SK-N-SH (cell line): ENCODE measurements around the gene PRICKLE1. TPM values are rescaled to one million over a fixed set of nuclear protein-coding genes. Genes with fewer than 3 reads are reported as not detected.

Experiments used
- CTCF ChIA-PET: fragments of 300-600, 350-600 bp; formaldehyde crosslinking; extraction: SDS; loops from one replicate; lab custom pipeline; 2021; lab: Yijun Ruan, JAX
- POLR2A ChIA-PET: fragments of 350-600 bp; sonication (Branson Sonifier 250); formaldehyde crosslinking; extraction: SDS; loops from one replicate; lab custom pipeline; 2020; ENCODE audit warnings: antibody characterized with exemption, inconsistent platforms; lab: Yijun Ruan, JAX
- DNase-seq: peaks from one replicate; pipeline ENCODE4 v3.0.0; 2012
- H2AFZ ChIP-seq: fragments of 200-600 bp; sonication (generic); 2 replicates; pipeline ENCODE4 v1.8.1; 2016; ENCODE audit warnings: antibody characterized with exemption, mild to moderate bottlenecking, low read depth
- H3F3A ChIP-seq: fragments of 200-600 bp; sonication (generic); replicated peaks from 2 replicates; pipeline ENCODE3; 2016; ENCODE audit warnings: antibody characterized with exemption, mild to moderate bottlenecking; ENCODE audit not compliant: insufficient read depth
- H3K27ac ChIP-seq, 2 experiments: fragments of 200-500 bp in 1 of 2; fragments of 200-600 bp in 1 of 2; sonication (Bioruptor generic) in 1 of 2; sonication (generic), shearing (Covaris generic) in 1 of 2; 2 replicates each; pipeline versions ENCODE4 v1.5.1 to v1.6.1; 2014 to 2016; ENCODE audit warnings: low read depth in 2 of 2, inconsistent platforms in 1 of 2, low read length in 1 of 2, mild to moderate bottlenecking in 1 of 2, mixed read lengths in 1 of 2
- H3K27me3 ChIP-seq: fragments of 200-600 bp; sonication (generic), shearing (Covaris generic); 2 replicates; pipeline ENCODE4 v1.6.1; 2016; ENCODE audit warnings: mixed run types; ENCODE audit not compliant: insufficient read depth
- H3K36me3 ChIP-seq, 2 experiments: fragments of 200-500 bp in 1 of 2; fragments of 200-600 bp in 1 of 2; sonication (Bioruptor generic) in 1 of 2; sonication (generic) in 1 of 2; replicated peaks in 1 of 2; 2 replicates each; pipeline versions ENCODE3 to v1.5.1; 2014 to 2016; ENCODE audit warnings: low read length in 1 of 2, mild to moderate bottlenecking in 1 of 2; ENCODE audit not compliant: insufficient read depth in 2 of 2, control insufficient read depth in 1 of 2
- H3K4me1 ChIP-seq, 2 experiments: fragments of 200-500 bp in 1 of 2; fragments of 200-600 bp in 1 of 2; sonication (Bioruptor generic) in 1 of 2; sonication (generic), shearing (Covaris generic) in 1 of 2; 2 replicates each; pipeline versions ENCODE4 v1.5.1 to v1.6.1; 2014 to 2016; ENCODE audit warnings: low read depth in 1 of 2, low read length in 1 of 2, mixed run types in 1 of 2; ENCODE audit not compliant: insufficient read depth in 2 of 2, control insufficient read depth in 1 of 2
- H3K4me2 ChIP-seq: fragments of 200-600 bp; sonication (generic), shearing (Covaris generic); 2 replicates; pipeline ENCODE4 v1.6.1; 2017; ENCODE audit warnings: mixed run types
- H3K4me3 ChIP-seq, 2 experiments: fragments of 200-500 bp in 1 of 2; fragments of 200-600 bp in 1 of 2; sonication (Bioruptor generic) in 1 of 2; sonication (generic), shearing (Covaris generic) in 1 of 2; 2 replicates each; pipeline versions ENCODE4 v1.5.1 to v1.8.1; 2014 to 2016; ENCODE audit warnings: low read depth in 2 of 2, inconsistent platforms in 1 of 2, low read length in 1 of 2, mild to moderate bottlenecking in 1 of 2, mixed read lengths in 1 of 2, moderate library complexity in 1 of 2
- H3K79me2 ChIP-seq: fragments of 200-600 bp; sonication (generic); 2 replicates; pipeline ENCODE4 v1.8.1; 2017; ENCODE audit warnings: mild to moderate bottlenecking; ENCODE audit not compliant: insufficient read depth
- H3K9ac ChIP-seq: fragments of 200-600 bp; sonication (generic); 2 replicates; pipeline ENCODE4 v1.6.1; 2017; ENCODE audit warnings: mixed run types
- H3K9me2 ChIP-seq: fragments of 200-600 bp; sonication (generic); 2 replicates; pipeline ENCODE4 v1.6.1; 2017; ENCODE audit warnings: mixed run types
- H3K9me3 ChIP-seq: fragments of 200-600 bp; sonication (generic); 2 replicates; pipeline ENCODE4 v1.6.1; 2017; ENCODE audit warnings: mixed run types, mild to moderate bottlenecking, moderate library complexity
- H4K20me1 ChIP-seq: fragments of 200-600 bp; sonication (generic); 2 replicates; pipeline ENCODE4 v1.6.1; 2017; ENCODE audit warnings: mild to moderate bottlenecking, mixed run types; ENCODE audit not compliant: insufficient read depth
- ELF1 ChIP-seq: IDR thresholded peaks from 2 replicates; pipeline ENCODE4 v1.4.0; 2012
- EP300 ChIP-seq, 2 experiments: IDR thresholded peaks; 2 replicates each; pipeline versions ENCODE4 v1.4.0 to v1.6.1; 2012; ENCODE audit warnings: borderline replicate concordance in 1 of 2, low read depth in 1 of 2, low read length in 1 of 2
- GATA2 ChIP-seq: sonication (generic); formaldehyde crosslinking; IDR thresholded peaks from 2 replicates; pipeline ENCODE4 v1.5.0; 2020; ENCODE audit warnings: mild to moderate bottlenecking, missing genetic modification reagents
- MXI1 ChIP-seq: IDR thresholded peaks from 2 replicates; pipeline ENCODE4 v1.6.1; 2012; ENCODE audit warnings: mild to moderate bottlenecking, low read depth, low read length, improper control_type of control experiment
- POLR2AphosphoS5 ChIP-seq: IDR thresholded peaks from 2 replicates; pipeline ENCODE4 v1.6.1; 2012; ENCODE audit warnings: low read depth, low read length
- RCOR1 ChIP-seq: fragments of 150-350 bp; IDR thresholded peaks from 2 replicates; pipeline ENCODE4 v1.6.1; 2017; ENCODE audit warnings: antibody characterized with exemption, low read length
- RFX5 ChIP-seq: IDR thresholded peaks from 2 replicates; pipeline ENCODE4 v1.6.1; 2012; ENCODE audit warnings: mild to moderate bottlenecking, improper control_type of control experiment, low read length
- RXRA ChIP-seq: IDR thresholded peaks from 2 replicates; pipeline ENCODE4 v1.4.0; 2012; ENCODE audit warnings: low read depth, mild to moderate bottlenecking, borderline replicate concordance
- TEAD4 ChIP-seq: IDR thresholded peaks from 2 replicates; pipeline ENCODE4 v1.4.0; 2012; ENCODE audit warnings: mild to moderate bottlenecking, borderline replicate concordance; ENCODE audit not compliant: insufficient read depth
- YY1 ChIP-seq: IDR thresholded peaks from 2 replicates; pipeline ENCODE4 v1.4.0; 2012; ENCODE audit warnings: low read depth, mild to moderate bottlenecking
- WGBS: methylation state at CpG from one replicate; pipeline ENCODE4 v1.1.6; 2017; ENCODE audit warnings: low lambda C conversion rate; 5-methylcytosine and 5-hydroxymethylcytosine counted together
- polyA plus RNA-seq, 3 experiments: library from polyadenylated mRNA; depleted of rRNA; stranded (reverse); fragments of >200 nt; gene quantifications; 2 replicates each; pipeline ENCODE4 v1.2.3, GENCODE V29; 2012
- TF ChIP-seq, protein P1 (sequence below): IDR thresholded peaks from 2 replicates; pipeline ENCODE4 v1.4.0; 2012; ENCODE audit warnings: low read depth, borderline replicate concordance
- TF ChIP-seq, protein P2 (sequence below): fragments of 150-350 bp; IDR thresholded peaks from 2 replicates; pipeline ENCODE4 v1.6.1; 2016; ENCODE audit warnings: mild to moderate bottlenecking, low read depth, low read length
- TF ChIP-seq, protein P3 (sequence below): IDR thresholded peaks from 2 replicates; pipeline ENCODE4 v1.4.0; 2012; ENCODE audit warnings: low read depth, borderline replicate concordance
- TF ChIP-seq, protein P4 (sequence below): IDR thresholded peaks from 2 replicates; pipeline ENCODE4; 2012
- TF ChIP-seq, protein P5 (sequence below): IDR thresholded peaks from 2 replicates; pipeline ENCODE4 v1.4.0; 2012; ENCODE audit warnings: low read depth

Gene PRICKLE1
- polyA plus RNA-seq, 1 of the 3 experiments (the other 2 are of a cell fraction), result 1.2 TPM

DNA sequence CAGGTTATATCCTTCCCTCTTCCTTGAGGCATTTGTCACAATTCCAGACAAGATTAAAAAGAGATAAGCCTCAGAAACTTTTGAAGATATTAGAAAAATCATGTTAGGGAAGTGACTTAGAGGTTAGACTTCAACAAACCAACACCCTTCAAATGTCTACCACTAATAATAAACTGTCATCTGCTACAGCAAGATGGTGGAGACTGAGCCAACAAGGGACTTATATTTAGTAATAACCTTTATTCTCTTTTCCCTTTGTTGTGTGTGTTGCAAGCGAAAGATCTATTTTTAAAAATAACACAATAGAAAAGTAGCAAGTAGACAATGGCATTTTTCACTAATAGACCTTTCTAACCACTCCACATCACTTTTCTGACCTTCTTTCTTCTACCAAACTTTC lies 28.6 kb downstream of the PRICKLE1 start:
- H3F3A ChIP-seq, result no peaks in the 10 kb centered on the region
- H3K27me3 ChIP-seq, result no peaks in the 10 kb centered on the region
- DNase-seq, result no peak
- no peaks in the 10 kb centered on the region for H3K79me2 ChIP-seq
- no peaks in the 10 kb centered on the region for H3K36me3 ChIP-seq
- no peak overlapping the region for H3K4me3 ChIP-seq
- POLR2A ChIA-PET, result no interaction called here
- no peak overlapping the region for H3K27ac ChIP-seq
- no peak overlapping the region for H2AFZ ChIP-seq
- CTCF ChIA-PET, result interaction anchor here (4.4 kb wide), 1 partner anchor 9 kb away, joined by 27 read pairs; no protein-coding TSS in a partner anchor
- no peak for TF ChIP-seq ELF1
- TF ChIP-seq RCOR1, result no peak
- TF ChIP-seq, protein P1, sequence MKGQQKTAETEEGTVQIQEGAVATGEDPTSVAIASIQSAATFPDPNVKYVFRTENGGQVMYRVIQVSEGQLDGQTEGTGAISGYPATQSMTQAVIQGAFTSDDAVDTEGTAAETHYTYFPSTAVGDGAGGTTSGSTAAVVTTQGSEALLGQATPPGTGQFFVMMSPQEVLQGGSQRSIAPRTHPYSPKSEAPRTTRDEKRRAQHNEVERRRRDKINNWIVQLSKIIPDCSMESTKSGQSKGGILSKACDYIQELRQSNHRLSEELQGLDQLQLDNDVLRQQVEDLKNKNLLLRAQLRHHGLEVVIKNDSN, result no peak
- no peak for TF ChIP-seq RXRA
- TF ChIP-seq GATA2 (CRISPR knock-in tag), result no peak
- no peak for TF ChIP-seq YY1
- no peaks in the 10 kb centered on the region for H3K9me3 ChIP-seq
- 38% methylated on average over 1 of the region's 1 CpG for WGBS
- H3K4me1 ChIP-seq, result peaks cover 0 to 18% of the 10 kb centered on the region in 2 experiments; a peak in 2 of 4 replicates
- no peak overlapping the region for H3K9ac ChIP-seq
- H4K20me1 ChIP-seq, result no peaks in the 10 kb centered on the region
- H3K9me2 ChIP-seq, result no peaks in the 10 kb centered on the region
- no peak overlapping the region for H3K4me2 ChIP-seq

DNA sequence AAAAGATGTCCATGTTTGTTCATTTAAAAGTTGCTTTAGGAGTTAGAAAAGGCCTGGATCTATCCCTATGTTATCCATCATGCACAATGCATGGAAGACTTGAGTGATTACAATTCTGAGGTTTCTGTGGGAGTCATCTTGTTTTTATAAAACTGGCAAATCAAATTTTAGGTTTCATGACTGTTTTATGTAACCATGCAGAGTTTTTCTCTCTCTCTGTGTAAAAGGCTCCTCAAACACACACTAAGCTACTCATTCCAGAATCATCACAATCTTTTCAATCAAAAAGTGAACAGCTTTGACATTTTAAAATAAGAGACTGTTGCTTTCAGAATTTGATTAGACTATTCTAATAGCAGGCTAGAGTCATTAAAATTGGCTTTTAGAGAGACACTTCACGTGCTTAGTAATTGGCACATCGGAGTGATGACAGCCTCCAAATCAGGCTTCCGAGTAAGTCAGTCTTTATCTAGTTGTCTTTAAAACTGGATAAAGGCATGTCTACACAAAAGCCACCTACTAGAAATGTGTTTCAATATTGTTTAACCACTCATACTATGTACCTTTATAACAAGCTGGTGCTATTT lies 31.9 kb downstream of the PRICKLE1 start:
- Histone ChIP-seq H3F3A (no peaks in the 10 kb centered on the region), H3K9me3 (no peaks in the 10 kb centered on the region), H3K4me1 (peaks cover 0 to 13% of the 10 kb centered on the region in 2 experiments; a peak in 2 of 4 replicates), H3K9me2 (no peaks in the 10 kb centered on the region), H2AFZ (no peak overlapping the region), H3K27me3 (no peaks in the 10 kb centered on the region), H4K20me1 (no peaks in the 10 kb centered on the region), H3K4me3 (no peak overlapping the region), H3K4me2 (no peak overlapping the region), H3K9ac (no peak overlapping the region)
- ChIA-PET CTCF (interaction anchor here (0.7 to 4.4 kb wide), 3 partner anchors 12 to 79 kb away, joined by 3 to 27 read pairs (median 23); no protein-coding TSS in a partner anchor), POLR2A (no interaction called here)
- 50% methylated on average over 3 of the region's 3 CpGs for WGBS
- DNase-seq, result peak; percentile 42
- TF ChIP-seq MXI1 (peak; percentile 58; the same call in 1 of the 2 replicates), RFX5 (peak; percentile 91), RCOR1 (0 out of 2 replicates have a peak, but pooled peaks have one; percentile 31), RXRA (no peak), GATA2 (CRISPR knock-in tag) (peak; percentile 7; the same call in 1 of the 2 replicates)
- TF ChIP-seq, all 33 proteins: peak for 4
- H3K36me3 ChIP-seq, result no peaks in the 10 kb centered on the region
- peak overlapping the region in 1 of 2 experiments; percentile 79; a peak in 2 of 4 replicates for H3K27ac ChIP-seq
- H3K79me2 ChIP-seq, result no peaks in the 10 kb centered on the region

DNA sequence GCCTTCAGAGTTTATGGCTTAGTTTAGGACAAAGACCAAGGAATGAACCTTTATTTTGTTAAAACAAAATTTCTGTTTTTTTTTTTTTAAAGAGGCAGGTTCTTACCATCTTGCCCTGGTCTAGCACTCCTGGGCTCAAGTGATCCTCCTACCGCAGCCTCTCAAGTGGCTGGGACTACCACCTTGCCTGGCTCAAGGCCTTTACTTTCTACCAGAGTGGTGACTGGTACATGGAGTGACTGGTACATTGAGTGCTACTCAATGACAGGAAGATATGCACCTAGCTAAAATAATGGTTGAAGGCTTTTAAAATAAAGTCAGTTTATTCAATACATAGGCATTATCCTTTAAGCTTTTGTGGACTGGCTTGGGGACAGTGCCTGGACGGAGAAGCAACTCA lies 32.6 kb downstream of the PRICKLE1 start:
- ChIA-PET CTCF (interaction anchor here (2.0 to 4.4 kb wide), 2 partner anchors 13 to 74 kb away, joined by 7 to 27 read pairs; no protein-coding TSS in a partner anchor), POLR2A (no interaction called here)
- no peaks in the 10 kb centered on the region for H3K79me2 ChIP-seq
- TF ChIP-seq MXI1 (no peak), ELF1 (no peak), POLR2AphosphoS5 (no peak), EP300 (IDR thresholded peaks at IDR 0.05; ENCODE audit: borderline replicate concordance in 1 of 2, low read depth in 1 of 2, low read length in 1 of 2) (no peak), RFX5 (no peak), TEAD4 (no peak)
- TF ChIP-seq, protein P2, sequence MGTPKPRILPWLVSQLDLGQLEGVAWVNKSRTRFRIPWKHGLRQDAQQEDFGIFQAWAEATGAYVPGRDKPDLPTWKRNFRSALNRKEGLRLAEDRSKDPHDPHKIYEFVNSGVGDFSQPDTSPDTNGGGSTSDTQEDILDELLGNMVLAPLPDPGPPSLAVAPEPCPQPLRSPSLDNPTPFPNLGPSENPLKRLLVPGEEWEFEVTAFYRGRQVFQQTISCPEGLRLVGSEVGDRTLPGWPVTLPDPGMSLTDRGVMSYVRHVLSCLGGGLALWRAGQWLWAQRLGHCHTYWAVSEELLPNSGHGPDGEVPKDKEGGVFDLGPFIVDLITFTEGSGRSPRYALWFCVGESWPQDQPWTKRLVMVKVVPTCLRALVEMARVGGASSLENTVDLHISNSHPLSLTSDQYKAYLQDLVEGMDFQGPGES, result no peak
- TF ChIP-seq, protein P3, sequence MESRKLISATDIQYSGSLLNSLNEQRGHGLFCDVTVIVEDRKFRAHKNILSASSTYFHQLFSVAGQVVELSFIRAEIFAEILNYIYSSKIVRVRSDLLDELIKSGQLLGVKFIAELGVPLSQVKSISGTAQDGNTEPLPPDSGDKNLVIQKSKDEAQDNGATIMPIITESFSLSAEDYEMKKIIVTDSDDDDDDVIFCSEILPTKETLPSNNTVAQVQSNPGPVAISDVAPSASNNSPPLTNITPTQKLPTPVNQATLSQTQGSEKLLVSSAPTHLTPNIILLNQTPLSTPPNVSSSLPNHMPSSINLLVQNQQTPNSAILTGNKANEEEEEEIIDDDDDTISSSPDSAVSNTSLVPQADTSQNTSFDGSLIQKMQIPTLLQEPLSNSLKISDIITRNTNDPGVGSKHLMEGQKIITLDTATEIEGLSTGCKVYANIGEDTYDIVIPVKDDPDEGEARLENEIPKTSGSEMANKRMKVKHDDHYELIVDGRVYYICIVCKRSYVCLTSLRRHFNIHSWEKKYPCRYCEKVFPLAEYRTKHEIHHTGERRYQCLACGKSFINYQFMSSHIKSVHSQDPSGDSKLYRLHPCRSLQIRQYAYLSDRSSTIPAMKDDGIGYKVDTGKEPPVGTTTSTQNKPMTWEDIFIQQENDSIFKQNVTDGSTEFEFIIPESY, result no peak
- TF ChIP-seq, protein P4, sequence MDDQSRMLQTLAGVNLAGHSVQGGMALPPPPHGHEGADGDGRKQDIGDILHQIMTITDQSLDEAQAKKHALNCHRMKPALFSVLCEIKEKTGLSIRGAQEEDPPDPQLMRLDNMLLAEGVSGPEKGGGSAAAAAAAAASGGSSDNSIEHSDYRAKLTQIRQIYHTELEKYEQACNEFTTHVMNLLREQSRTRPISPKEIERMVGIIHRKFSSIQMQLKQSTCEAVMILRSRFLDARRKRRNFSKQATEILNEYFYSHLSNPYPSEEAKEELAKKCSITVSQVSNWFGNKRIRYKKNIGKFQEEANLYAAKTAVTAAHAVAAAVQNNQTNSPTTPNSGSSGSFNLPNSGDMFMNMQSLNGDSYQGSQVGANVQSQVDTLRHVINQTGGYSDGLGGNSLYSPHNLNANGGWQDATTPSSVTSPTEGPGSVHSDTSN, result no peak
- TF ChIP-seq, protein P5, sequence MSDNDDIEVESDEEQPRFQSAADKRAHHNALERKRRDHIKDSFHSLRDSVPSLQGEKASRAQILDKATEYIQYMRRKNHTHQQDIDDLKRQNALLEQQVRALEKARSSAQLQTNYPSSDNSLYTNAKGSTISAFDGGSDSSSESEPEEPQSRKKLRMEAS, result no peak

More for the DNA sequence above, 32.6 kb downstream of the PRICKLE1 start:
- Histone ChIP-seq H3K4me3 (no peak overlapping the region), H3K4me1 (peaks cover 0 to 13% of the 10 kb centered on the region in 2 experiments; a peak in 2 of 4 replicates), H4K20me1 (no peaks in the 10 kb centered on the region), H3K36me3 (no peaks in the 10 kb centered on the region), H3K9ac (no peak overlapping the region), H3K4me2 (no peak overlapping the region), H3K9me2 (no peaks in the 10 kb centered on the region), H3F3A (no peaks in the 10 kb centered on the region), H3K27me3 (no peaks in the 10 kb centered on the region), H3K27ac (peak overlapping the region in 1 of 2 experiments; percentile 79; a peak in 2 of 4 replicates), H2AFZ (no peak overlapping the region), H3K9me3 (no peaks in the 10 kb centered on the region)
- 46% methylated on average over 2 of the region's 2 CpGs for WGBS
- no peak for DNase-seq
